KMS-11 (cell line): Measurements from ENCODE around the gene CCDC136.

Source experiments
- H2AFZ ChIP-seq: fragments of 200-600 bp; sonication (generic); 2 replicates; pipeline ENCODE4 v1.6.1; 2016; ENCODE audit warnings: antibody characterized with exemption, mixed run types, low read depth
- H3K27ac ChIP-seq: fragments of 200-600 bp; sonication (generic); 2 replicates; pipeline ENCODE4 v1.6.1; 2016; ENCODE audit warnings: mild to moderate bottlenecking, mixed run types
- H3K27me3 ChIP-seq: fragments of 200-600 bp; sonication (generic); 2 replicates; pipeline ENCODE4 v1.6.1; 2017; ENCODE audit warnings: mild to moderate bottlenecking, low read depth, mixed run types, moderate library complexity; ENCODE audit not compliant: insufficient read depth
- H3K36me3 ChIP-seq: fragments of 200-600 bp; sonication (generic); 2 replicates; pipeline ENCODE4 v1.6.1; 2017; ENCODE audit warnings: mild to moderate bottlenecking, mixed run types; ENCODE audit not compliant: insufficient read depth
- H3K4me1 ChIP-seq: fragments of 200-600 bp; sonication (generic); 2 replicates; pipeline ENCODE4 v1.6.1; 2016; ENCODE audit warnings: mild to moderate bottlenecking, low read depth, mixed run types; ENCODE audit not compliant: poor library complexity, severe bottlenecking
- H3K4me2 ChIP-seq: fragments of 200-600 bp; sonication (generic); 2 replicates; pipeline ENCODE4 v1.7.0; 2016; ENCODE audit warnings: mild to moderate bottlenecking, mixed run types
- H3K4me3 ChIP-seq: fragments of 200-600 bp; sonication (generic); IDR thresholded peaks from 2 replicates; pipeline ENCODE4 v1.6.1; 2017; ENCODE audit warnings: low read depth, low read length, mixed read lengths; ENCODE audit not compliant: insufficient read depth
- H3K79me2 ChIP-seq: fragments of 200-600 bp; sonication (generic); 2 replicates; pipeline ENCODE4 v1.6.1; 2016; ENCODE audit warnings: low read depth, mixed run types; ENCODE audit not compliant: insufficient read depth
- H3K9ac ChIP-seq: fragments of 200-600 bp; sonication (generic); 2 replicates; pipeline ENCODE4 v1.6.1; 2016; ENCODE audit warnings: mild to moderate bottlenecking, mixed run types
- H4K20me1 ChIP-seq: fragments of 200-600 bp; sonication (generic); 2 replicates; pipeline ENCODE4 v1.6.1; 2016; ENCODE audit warnings: mild to moderate bottlenecking, mixed run types; ENCODE audit not compliant: insufficient read depth
- CTCF ChIP-seq: fragments of 200-600 bp; sonication (generic); conservative IDR thresholded peaks from 2 replicates; pipeline ENCODE4 v1.6.1; 2017; ENCODE audit warnings: low read depth, mild to moderate bottlenecking, antibody characterized with exemption, low read length, moderate library complexity, mixed read lengths

The CCDC136 gene

GRCh38 chr7:128871050-128871449 lies 79.3 kb downstream of the CCDC136 start:
- peaks cover 6% of the 10 kb centered on the region for H3K4me1 ChIP-seq
- no peak overlapping the region for H3K4me2 ChIP-seq
- H2AFZ ChIP-seq: no peak overlapping the region
- H3K79me2 ChIP-seq: no peaks in the 10 kb centered on the region
- no peak overlapping the region for H3K27ac ChIP-seq
- H4K20me1 ChIP-seq: no peaks in the 10 kb centered on the region
- H3K4me3 ChIP-seq: no peak overlapping the region
- no peak for TF ChIP-seq CTCF
- no peak overlapping the region for H3K9ac ChIP-seq
- H3K27me3 ChIP-seq: no peaks in the 10 kb centered on the region; the same call in 1 of the 2 replicates
- no peaks in the 10 kb centered on the region for H3K36me3 ChIP-seq
